Globus pallidus (tissue), 1 donor: ENCODE data around the gene MCTP1.
"Not testable (repeated sequence)": the region's sequence is repeated elsewhere in the genome, so short reads cannot be mapped to it uniquely, and the experiment has no call there.

Experiments
- DNase-seq: peaks from one replicate; pipeline ENCODE4 v3.0.0-alpha.2; 2015; ENCODE audit warnings: low spot score

MCTP1 gene

DNA sequence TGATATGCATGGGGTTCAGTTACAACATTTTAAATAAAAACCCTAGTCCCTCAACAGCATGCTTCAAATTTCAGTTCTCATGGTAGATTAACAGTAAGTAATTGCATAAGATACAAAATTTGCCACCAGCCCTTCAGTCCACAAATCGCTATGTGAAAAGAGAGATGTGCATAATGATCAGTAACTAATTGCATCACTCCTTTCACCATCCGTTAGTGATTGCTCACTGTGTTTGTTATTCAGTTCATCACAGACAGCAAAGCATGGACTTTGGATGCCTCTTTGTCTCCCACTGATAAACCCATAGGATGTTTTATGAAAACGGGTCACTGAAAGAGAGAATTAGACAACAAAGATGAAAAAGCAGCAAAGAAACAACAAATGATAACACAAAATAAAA is 103.2 kb downstream of the MCTP1 start:
- no peak for DNase-seq

DNA sequence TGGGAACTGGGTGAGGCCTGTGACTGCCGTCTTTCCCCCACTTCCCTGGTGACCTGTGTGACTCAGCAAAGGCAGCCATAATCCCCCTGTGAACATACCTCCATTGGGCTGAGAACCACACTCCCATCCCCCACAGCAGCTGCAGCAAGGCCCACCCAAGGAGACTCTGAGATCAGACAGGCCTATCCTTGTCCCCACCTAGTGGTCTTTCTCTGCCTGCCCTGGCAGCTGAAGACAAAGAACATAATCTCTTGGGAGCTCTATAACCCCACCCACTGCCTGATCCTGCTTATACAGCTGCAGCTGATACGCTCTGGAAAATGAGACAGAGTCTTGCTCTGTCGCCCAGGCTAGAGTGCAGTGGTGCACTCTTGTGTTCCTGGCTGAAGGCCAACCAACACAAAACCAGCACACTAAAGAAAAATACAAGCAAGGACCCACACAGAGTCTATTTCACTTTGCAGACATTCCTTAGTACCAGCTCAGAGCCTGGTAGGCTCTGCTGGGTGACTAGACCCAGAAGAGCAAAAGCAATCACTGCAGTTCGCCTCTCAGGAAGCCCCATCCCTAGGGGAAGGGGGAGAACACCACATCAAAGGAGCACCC is 106.7 kb downstream of the MCTP1 start:
- no peak for DNase-seq

DNA sequence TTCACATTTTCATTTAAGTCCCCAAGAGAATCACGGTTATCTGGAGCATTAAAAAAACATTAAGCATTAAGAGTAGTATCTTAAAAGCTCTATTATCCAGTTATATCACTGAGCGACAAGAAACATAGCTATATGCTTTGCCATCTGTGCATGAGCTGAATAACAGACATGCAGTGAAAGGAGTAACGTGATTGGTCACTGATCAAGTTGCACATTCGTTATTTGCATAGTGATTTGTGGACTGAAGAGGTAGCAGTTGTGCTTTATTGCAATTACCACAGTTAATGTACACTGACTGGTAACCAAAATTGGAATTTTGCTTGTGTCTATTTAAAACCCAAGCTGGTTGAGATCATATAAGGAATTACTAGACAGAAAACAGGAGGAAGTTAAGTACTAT is 107.4 kb downstream of the MCTP1 start:
- DNase-seq, result no peak

DNA sequence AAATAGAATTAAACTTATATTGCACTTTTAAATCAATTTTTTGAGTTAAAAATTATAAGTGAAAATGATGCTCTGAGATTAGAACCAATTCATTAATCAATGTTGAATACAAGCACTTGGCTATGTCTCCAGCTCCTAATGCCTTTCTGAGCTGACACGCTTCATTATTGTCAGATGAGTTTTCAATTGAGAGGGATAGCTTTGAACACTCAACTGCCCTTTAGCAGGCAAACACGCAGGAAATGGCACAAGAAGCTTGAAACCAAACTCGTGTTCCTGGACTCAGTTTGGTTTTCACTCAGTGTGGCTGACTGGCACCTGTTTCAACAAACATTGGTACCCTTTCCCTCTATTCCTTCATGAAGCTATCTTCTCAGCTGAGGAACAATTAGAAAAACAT is 109.8 kb downstream of the MCTP1 start:
- no peak for DNase-seq

DNA sequence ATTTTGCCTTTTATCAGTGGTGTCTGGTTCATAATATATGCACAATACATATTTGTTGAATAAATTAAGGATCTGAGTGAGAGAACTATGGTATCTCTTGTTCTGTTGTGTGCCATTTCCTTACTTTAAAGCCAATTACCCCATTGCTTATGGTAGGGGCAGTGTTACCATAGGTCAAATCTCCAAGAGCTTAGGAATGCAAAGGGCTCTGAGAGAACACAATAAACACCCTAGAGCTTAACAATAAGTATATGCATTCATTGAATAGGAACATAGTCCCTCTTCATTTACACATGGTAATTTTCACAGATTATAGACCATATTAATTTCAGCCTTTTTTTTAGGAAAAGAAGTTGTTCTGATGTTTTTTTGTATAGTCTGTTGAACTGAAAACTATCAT is 112.2 kb downstream of the MCTP1 start:
- DNase-seq, result no peak

DNA sequence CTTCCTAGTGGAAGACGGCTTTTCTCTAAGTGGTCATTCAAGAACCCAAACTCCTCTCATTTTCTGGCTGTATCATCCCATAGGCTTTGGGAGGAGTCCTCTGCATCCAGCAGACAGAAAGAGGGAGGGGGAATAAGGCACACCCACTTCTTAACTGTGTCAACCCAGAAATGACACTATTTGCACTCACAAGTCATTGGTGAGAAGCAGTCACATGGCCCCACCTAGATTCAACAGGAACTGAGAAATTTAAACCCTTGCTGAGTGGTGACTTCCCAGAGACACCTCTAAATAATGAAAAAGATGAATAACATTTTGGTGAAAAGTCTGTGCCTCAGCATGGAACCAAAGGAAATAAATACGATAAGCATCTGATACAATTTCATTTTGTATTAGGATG is 120.0 kb downstream of the MCTP1 start:
- DNase-seq, result no peak

DNA sequence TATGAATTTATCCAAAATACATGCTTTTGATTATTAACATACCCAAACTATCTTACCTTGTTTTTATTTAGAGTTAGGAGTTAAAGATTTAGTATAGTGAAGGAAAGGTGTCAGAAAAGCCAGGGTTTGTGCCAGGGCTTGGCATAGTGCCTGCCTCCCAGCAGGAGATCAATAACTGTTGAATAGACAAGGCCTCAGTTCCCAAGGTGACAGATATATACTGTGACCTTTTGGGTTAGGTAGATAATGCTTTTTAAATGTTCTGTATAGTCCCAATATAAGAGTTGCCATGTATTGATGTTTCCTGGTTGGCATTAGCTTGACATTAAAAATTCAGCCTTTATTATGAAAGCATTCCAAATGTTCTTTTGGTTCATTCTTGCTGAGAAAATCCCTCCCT is 121.8 kb downstream of the MCTP1 start:
- no peak for DNase-seq

DNA sequence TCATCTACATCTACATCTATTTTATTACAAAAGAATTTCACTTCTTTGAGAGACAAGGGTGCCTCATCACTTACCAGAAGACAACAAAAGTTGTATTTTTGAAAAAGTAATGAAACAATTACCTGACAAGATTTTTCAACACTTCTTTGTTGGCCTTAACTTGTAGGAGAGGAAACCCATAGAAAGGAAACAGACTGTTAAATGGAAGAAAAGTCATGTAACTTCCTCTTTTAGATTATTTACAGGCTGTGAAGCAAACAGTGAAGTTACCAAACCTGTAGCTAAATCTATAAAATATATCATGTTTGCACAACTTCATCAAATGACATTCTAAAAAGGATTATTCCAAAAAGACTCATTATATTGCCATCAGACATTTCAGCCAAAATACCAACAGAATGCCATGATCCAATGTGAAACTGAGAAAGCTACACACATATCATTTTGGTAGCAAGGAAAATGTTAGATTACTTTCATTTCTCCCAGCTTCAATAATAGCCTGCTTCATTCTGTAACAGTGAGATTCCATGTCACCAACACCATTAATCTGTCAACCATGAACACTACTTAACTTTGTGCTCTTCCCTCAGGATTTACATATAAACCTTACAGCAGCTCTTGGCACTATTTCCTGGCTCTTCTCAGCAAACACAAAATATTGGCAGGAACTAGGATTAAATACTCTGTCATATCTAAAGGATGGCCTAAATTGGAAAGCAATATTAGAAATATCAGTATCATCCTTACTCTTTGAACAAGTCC is 122.5 kb downstream of the MCTP1 start:
- DNase-seq, result no peak

DNA sequence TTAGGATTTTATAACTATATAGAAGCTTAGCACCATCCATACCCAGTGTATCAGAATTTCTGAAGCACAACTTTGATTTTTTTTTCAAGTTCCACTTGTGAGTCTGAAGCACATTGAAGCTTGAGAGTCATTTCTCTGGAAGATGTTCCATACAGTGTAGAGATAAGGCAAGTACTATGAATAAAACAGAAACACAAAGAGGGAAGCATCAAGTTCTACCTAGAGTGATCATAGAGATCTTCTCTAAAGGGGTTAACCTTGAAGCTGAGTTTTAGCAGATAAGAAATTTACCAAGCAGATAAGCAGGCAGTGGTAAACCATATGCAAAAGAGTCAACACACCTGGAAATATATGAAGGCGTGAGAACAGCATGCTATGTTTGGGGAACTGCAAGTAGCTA is 125.3 kb downstream of the MCTP1 start:
- DNase-seq, result no peak

DNA sequence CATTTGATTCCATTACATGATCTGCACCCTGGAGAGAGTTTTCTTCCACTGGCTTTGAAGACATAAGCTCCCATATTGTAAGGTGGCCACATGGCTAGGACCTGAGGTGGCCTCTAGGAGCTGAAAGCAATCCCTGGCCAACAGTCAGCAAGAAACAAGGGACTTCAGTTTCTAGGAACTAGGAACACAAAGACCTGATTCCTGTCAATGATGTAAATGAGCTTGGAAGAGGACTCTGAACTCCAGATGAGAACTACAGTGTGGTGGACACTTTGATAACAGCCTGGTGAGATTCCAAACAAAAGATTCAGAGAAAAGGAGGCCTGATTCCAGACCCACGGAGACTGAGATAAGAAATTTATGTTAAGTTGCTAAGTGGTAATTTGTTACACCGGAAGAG is 129.0 kb downstream of the MCTP1 start:
- no peak for DNase-seq

DNA sequence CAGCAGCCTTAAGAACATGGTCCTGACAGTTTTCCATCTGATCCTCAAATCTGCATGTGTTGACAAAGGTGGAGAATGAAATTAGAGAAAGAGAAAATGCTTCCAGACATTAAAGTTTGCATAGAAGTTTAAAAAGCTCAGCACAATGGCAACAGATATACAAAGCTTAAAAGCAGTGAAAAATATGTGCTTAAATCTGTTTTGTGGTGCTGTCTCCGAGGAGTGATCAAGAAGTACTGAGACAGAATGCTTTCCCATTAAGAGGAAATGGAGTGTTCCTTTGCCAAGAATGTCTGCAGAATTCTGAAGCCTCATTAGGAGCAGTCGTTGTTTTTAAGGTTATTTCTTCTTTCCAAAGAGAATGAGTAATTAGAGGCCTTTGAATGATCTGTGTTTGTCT is 131.4 kb downstream of the MCTP1 start:
- DNase-seq, result no peak

DNA sequence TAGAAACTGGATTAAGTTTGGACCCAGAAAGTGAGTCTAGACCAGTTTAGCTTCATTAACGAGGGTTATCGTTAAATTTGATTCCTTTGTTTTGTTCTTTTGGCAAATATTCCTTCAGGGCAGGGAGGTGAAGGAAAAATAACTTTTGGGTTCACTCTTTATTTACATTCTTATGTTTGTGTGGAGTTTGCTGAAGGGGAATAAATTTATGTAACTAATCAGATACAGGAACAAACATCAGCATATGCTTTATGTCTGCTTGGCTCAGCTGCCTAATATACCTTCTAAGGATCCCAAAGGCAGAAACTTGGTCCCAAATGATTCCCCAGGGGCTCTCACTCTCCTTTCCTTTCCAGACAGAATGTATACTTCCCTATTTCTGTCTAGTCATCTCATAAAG is 132.4 kb downstream of the MCTP1 start:
- DNase-seq, result no peak

DNA sequence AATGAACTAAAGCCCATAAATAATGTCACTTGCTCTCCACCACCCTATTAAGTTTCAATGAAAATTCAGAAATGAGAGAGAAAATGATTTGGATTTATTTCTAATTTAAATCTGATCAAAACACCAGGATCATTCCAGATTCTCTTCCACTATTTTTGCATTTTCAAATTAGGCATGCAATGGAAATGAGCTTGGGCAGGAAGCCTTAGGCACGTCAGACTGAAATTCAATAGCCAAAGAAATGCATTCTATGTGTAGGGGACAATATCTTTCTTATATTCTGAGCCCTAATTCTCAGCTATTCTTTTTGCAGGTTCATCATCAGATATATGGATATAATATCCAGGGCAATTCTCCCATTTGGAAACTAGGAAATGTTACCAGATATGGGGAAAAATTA is 132.8 kb downstream of the MCTP1 start:
- DNase-seq, result no peak

DNA sequence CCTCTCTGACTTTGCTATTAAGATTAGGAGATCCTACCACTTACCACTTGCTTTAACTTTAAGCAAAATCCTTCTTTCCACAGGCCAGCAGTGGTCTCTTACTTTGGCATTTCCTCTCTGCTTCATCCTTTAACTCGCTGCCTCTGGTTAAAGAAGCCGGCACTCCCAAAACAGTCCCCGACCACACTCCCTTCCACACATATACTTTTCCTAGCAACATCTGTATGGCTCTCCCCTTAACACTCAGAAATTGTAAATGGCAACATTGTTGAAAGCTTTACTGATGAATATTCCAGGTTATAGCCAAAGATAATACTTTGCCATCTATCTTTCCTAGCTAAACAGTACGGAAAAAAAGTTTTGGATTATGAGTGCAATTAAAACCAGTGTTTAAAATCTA is 133.2 kb downstream of the MCTP1 start:
- DNase-seq, result no peak

DNA sequence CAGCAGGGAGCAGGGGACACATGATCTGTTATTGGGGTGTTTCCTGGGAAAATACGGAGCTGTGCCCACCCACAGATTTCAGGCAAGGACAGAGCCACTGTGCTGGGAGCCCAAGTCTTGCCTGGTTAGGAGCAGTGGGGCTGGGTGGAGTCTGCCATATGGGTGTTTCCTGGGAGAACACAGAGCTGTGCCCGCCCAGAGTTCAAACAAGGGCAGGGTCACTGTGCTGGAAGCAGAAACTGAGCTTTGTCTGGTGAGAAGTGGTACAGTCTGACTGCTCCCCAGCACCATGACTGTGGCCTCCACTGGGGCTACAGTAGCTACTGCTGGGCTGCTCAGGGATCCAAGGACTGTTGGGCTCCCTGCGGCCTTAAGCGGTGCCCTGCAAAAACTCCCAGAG is 135.5 kb downstream of the MCTP1 start:
- DNase-seq, result no peak

DNA sequence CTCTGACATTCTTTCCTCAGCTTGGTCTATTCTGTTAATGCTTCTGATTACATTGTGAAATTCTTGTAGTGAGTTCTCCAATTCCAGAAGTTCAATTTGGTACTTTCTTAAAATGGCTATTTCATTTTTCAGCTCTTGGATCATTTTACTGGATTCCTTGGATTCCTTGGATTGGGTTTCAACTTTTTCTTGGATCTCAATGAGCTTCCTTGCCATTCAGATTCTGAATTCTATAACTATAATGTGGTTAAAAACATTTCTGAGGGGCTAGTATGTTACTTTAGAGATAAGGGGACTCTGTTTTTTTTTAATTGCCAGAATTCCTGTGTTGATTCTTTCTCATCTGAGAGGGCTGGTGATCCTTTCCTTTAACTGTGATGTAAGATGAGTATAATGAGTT is 136.4 kb downstream of the MCTP1 start:
- DNase-seq, result no peak

DNA sequence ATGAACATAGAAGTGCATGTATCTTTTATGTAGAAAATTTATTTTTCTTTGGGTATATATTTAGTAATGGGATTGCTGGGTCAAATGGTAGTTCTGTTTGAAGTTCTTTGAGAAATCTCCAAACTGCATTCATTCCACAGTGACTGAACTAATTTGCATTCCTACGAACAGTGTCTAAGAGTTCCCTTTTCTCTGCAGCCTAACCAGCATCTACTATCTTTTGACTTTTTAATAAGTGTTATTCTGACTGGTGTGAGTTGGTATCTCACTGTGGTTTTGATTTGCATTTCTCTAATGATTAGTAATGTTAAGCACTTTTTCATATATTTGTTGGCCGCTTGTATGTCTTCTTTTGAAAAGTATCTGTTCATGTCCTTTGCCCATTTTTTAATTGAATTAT is 141.0 kb downstream of the MCTP1 start:
- not testable (repeated sequence) for DNase-seq

DNA sequence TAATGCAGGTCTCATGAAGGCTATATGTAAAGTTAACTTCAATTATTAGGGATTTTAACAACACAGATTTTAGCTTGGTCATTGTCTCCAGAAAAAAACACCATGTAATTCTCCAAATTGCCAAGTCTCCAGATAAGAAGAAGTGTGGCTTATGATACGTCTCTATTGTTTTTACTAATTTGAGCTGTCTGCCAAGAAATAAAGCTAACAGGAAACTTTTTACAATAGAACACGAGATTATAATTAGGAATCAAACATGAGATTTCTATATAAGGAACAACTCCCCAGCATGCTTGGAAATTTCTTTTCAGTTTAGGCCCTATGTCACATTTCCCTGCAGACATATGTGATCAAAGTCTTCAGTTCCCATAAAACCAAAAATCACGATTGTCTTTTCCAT is 142.7 kb downstream of the MCTP1 start:
- no peak for DNase-seq

DNA sequence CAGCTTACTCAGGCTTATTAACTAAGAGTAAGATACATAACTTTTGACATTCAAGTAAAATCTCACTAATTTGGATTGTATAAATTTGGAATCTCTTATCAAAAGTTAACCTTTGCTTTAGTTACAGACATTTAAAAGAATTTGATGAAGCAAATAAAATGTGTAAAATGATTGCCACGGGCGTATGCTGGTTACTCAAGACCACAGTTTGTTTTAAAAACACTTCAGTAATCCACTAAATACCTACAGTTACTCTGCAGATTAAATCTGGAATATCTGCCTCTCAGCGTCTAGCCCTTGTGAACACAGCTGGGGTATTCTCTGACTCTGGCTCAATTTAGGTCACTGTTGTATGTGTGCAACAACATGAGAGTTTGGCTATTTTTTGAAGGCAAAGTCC is 143.8 kb downstream of the MCTP1 start:
- DNase-seq, result no peak

DNA sequence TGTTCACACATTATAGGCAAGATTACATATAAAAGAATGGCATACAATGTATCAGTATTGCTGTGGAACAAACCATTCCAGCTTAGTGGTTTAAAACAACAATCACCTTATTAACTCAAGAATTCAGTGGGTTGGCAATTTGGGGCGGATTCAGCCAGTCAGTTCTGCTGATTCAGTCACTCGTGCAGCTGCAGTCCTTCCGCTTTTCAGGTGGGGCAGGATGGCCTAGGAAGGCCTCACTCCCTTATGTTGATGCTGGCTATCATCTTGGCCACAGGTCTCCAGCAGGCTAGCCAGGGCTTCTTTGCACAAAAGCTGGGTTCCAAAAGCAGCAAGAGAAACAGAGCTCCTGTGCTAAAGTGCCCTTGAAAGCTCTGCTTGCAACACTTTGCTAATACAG is 150.6 kb downstream of the MCTP1 start:
- no peak for DNase-seq

DNA sequence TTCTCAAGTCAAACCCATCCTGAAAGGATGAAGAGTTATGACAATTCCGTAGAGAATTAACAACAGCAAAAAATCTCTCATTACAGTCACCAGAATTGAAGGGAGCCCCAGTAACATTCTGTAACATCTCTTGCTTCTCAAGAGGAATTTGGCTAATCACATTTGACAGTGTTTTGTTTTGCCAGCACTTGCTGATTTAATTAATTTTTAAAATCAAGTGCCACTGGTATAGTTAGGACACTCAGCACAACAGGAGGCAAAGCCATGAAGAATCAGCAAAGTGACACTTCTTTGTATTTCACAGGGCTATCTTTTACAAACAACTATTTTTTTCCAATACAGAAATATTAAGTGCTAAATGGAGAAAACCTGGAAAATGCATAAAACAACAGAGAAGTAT is 152.8 kb downstream of the MCTP1 start:
- DNase-seq, result no peak

DNA sequence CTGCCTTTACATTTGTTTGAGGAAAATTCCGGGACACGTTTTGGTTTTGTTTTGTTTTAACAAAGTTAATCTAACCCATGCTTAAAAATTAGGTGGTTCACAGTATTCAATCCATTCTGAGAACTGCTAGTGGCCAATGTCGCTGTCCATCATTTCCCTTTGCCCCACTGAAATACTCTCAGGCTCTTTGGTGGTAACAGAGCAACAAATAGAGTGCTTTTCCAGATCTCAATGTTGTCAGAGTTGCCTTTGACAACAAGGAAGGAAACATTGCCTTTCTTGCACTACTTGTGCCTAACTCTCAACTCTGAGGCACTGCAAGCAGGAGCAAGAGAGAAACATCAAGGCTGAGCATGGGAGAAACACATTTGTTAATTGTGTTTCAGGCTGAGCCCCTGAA is 154.0 kb downstream of the MCTP1 start:
- no peak for DNase-seq

DNA sequence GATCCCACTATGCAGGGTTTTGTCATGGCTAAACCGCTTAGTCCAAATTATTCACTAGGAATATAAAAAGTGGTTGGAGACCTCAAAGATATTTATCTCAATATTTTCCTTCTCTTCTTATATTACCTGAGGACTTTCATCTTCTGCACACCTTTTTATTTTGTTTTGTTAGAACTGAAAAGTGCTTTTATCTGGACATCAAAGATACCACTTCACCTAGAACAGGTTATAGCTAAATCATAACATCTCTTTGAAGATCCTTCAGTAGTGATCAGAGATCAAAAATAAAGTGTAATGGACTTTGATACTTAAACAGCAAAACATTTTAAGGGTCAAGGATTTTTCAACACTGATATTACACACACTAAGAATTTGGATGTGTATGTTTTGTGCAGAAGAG is 160.2 kb downstream of the MCTP1 start:
- DNase-seq, result no peak

DNA sequence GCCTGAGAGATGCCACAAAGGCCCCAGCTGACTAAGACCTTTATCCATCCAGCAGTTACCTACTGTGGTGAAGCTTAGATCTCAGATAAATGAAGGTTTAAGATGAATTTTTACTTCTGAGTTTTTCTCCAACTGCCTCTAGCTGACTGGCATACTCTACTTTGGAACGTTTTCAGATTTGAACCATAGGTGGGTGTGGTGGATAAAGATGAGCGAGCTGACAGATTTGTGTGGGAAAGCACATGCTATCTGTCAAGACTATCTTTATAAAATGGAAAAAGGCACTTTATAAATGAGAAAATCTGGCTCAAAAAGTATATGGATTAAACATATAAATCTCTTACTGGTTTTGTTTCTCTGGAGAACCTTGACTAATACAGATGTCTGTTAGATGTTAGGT is 160.8 kb downstream of the MCTP1 start:
- DNase-seq, result no peak
